AG09319 (cell line): ENCODE measurements around the gene CEP170.

Experiments used
- DNase-seq: peaks from one replicate; pipeline ENCODE4 v3.0.0-alpha.2; 2010; ENCODE audit warnings: low read depth; ENCODE audit errors: extremely low read depth
- TF ChIP-seq, protein P1 (sequence below): IDR thresholded peaks from 2 replicates; pipeline ENCODE4 v1.5.1; 2011; ENCODE audit warnings: low read depth, mild to moderate bottlenecking, inconsistent platforms, low read length, moderate library complexity

The CEP170 gene

DNA sequence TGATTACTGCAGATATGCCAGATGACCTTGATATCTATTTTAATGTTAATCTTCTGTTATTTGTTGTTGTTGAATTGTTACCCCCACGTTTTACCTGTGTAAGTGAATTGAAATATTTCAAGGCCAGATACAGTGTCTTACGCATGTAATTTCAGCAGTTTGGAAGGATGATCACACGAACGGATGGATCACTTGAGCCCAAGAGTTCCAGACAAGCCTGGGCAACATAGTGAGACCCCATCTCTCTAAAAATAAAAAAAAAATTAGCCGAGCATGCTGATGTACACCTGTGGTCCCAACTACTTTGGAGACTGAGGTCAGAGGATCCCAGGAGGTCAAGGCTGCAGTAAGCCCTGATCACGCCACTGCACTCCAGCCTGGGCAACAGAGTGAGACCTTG, 33.0 kb upstream of the CEP170 start:
- DNase-seq = no peak
- TF ChIP-seq, protein P1, sequence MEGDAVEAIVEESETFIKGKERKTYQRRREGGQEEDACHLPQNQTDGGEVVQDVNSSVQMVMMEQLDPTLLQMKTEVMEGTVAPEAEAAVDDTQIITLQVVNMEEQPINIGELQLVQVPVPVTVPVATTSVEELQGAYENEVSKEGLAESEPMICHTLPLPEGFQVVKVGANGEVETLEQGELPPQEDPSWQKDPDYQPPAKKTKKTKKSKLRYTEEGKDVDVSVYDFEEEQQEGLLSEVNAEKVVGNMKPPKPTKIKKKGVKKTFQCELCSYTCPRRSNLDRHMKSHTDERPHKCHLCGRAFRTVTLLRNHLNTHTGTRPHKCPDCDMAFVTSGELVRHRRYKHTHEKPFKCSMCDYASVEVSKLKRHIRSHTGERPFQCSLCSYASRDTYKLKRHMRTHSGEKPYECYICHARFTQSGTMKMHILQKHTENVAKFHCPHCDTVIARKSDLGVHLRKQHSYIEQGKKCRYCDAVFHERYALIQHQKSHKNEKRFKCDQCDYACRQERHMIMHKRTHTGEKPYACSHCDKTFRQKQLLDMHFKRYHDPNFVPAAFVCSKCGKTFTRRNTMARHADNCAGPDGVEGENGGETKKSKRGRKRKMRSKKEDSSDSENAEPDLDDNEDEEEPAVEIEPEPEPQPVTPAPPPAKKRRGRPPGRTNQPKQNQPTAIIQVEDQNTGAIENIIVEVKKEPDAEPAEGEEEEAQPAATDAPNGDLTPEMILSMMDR = no peak

DNA sequence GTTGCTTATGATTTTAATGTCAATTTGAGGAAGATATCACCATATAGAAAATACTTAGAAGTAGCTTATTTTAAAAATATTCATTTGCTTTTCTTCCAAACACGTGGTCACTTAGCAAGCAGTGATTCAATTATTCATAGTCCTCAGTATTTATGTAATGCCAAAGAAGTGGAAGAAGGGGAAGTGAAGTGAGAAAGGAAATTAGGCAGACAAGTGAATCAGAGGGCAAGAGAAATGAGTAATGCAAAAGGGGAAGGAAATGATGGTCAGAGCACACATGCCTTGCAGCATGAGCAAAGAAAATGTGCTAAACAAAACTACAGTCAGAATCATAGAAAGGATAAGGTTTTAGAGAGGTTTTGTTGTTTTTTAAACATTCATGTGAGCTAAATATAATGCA, 32.6 kb upstream of the CEP170 start:
- TF ChIP-seq, protein P1 = no peak
- peak; percentile 41 for DNase-seq

DNA sequence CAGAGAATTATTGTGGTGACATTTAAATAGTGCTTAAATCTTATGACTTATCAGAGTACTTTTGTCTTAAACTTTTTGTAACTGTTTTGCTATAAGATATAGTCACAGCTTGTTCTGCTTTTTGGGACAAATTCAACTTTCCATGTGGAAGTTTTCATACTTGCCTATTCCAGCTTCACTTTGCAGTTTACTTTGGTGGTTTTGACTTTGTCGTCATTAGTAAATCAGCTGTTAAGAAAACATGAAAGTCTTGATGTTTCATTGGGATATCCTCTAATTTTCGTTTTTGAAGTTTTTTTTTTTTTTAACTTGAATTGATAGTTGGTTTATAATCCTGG, 32.0 kb upstream of the CEP170 start:
- DNase-seq = no peak
- TF ChIP-seq, protein P1 = no peak

DNA sequence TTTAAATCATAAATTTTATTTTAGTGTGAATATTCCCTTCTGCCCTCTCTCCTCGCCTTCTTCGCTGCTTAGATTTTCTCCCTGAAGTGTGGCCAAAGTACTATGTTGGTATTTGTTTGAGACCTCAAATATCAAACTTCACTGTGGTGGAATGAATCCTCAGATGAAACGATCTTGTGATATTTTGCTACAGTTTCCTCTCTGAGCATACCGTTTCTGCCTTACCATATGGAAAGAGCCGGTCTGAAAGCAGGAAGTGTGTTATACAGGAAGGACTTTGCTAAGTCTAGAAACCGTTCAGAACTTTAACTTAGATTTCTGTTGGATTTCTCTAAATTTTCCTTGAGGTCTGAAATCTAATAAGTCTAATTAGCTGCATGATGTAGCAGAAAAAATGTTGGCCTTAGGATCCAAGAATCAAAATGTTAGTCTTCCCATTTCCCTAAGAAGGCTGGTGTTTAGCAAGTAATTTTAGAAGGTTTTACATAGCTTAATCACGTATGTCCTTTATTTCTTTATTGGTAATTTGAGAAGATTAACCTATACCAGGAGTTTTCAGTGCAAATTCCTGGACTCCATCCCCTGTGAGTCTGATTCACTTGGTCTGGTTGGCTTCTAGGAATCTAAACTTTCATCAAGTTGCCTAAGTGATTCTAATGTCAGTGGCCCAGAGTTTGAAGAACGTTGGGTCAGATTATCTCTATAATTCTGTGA, 31.5 kb upstream of the CEP170 start:
- no peak for DNase-seq
- TF ChIP-seq, protein P1 = no peak

DNA sequence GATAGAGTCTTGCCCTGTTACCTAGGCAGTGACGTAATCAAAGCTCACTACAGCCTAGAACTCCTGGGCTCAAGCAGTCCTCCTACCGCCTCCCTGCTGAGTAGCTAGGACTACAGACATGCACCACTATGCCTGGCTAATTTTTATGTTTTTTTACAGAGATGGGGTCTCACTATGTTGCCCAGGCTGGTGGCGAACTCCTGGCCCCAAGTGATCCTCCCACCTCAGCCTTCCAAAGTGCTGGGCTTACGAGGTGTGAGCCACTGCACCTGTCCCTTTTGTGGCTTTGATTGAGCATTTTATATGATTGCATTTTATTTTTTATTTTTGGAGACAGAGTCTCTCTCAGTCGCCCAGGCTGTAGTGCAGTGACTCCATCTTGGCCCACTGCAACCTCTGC, 26.6 kb upstream of the CEP170 start:
- TF ChIP-seq, protein P1 = no peak
- no peak for DNase-seq

DNA sequence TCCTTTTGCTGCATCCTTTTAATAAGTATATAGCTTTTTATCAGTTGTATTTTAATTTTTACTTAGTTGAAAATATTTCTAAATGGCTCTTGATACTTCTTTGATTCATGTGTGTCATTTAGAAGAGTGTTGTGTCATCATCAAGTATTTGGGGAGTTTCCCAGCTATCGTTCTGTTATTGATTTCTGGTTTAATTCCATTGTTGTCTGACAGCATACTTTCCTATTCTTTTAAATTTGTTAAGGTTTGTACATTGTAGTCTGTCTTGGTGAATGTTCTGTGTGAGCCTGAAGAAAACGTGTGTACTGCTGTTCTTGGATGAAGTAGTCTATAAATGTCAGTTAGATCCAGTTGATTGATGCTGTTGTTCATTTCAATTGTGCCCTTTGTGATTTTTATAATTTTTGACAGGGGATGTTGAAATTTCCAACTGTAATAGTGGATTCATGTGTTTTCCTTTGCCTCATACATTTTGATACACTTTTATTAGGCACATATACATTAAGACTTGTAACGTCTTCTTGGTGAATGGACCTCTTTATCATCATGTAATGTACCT, 25.6 kb upstream of the CEP170 start:
- TF ChIP-seq, protein P1 = no peak
- DNase-seq = no peak

DNA sequence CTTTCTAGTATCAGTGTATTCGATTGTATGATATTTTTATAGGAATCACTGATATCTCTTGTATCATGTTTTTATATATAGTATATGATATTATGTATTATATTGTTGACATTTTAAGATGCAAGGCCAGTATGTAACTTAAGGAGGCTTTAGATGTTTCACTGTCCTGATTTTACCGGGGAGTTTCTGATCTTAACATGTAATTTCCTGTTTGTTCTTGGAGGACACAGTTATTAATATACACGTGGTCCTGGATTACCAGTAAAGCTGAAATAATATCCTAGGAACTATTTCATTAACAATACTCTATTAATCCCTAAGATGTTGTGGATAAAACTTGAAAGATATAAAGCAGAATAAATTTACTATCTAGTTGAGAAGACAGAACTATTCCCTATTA, 20.2 kb upstream of the CEP170 start:
- no peak for DNase-seq
- TF ChIP-seq, protein P1 = no peak
